Sigmoid colon (tissue), 4 donors: Measurements from ENCODE around the gene MAP1B.

Experiments
- CTCF ChIP-seq, 4 experiments: fragments of 450-650 bp in 3 of 4; fragments of 200-600 bp in 1 of 4; IDR thresholded peaks; one replicate each; pipeline ENCODE4 v1.5.1; 2016 to 2019; ENCODE audit warnings: antibody characterized with exemption in 4 of 4, mild to moderate bottlenecking in 3 of 4, moderate library complexity in 2 of 4
- POLR2AphosphoS5 ChIP-seq, 4 donors: sonication (generic); formaldehyde crosslinking; IDR thresholded peaks; one replicate each; pipeline ENCODE4 v1.6.1; 2017; ENCODE audit warnings: antibody characterized with exemption in 4 of 4

- TF ChIP-seq CTCF (IDR thresholded peaks at IDR 0.05) (no peak), POLR2AphosphoS5 (IDR thresholded peaks at IDR 0.05) (no peak)
Observed at GRCh38 chr5:72232838-72233237, 125.6 kb downstream of the MAP1B start.
